ENCODE measurements around the gene USP12. TPM values are rescaled to one million over a fixed set of nuclear protein-coding genes. Genes with fewer than 3 reads are reported as not detected.
"Not testable (repeated sequence)": the region's sequence is repeated elsewhere in the genome, so short reads cannot be mapped to it uniquely, and the experiment has no call there.

The USP12 gene
- total RNA-seq, 1 experiment from 2014 or later = 11.4 TPM

GRCh38 chr13:27151798-27152599 is 19.6 kb downstream of the USP12 start:
- DNase-seq (ENCODE audit: low spot score) = peak; percentile 8

- no peak for DNase-seq (ENCODE audit: low spot score)
These were observed 21.9 kb downstream of the USP12 start for GRCh38 chr13:27149702-27150101.

- DNase-seq (ENCODE audit: low spot score) = no peak
These were observed 22.7 kb downstream of the USP12 start for GRCh38 chr13:27148900-27149299.

GRCh38 chr13:27147530-27148170 is 24.0 kb downstream of the USP12 start:
- no peak for DNase-seq (ENCODE audit: low spot score)

- DNase-seq (ENCODE audit: low spot score) = no peak
These were observed 29.9 kb downstream of the USP12 start for GRCh38 chr13:27141746-27142145.

- DNase-seq (ENCODE audit: low spot score) = not testable (repeated sequence)
These were observed 30.5 kb downstream of the USP12 start for GRCh38 chr13:27141159-27141558.

- no peak for DNase-seq (ENCODE audit: low spot score)
These were observed 31.6 kb downstream of the USP12 start for GRCh38 chr13:27140060-27140459.

GRCh38 chr13:27139565-27139964 is 32.0 kb downstream of the USP12 start:
- DNase-seq (ENCODE audit: low spot score) = no peak

GRCh38 chr13:27138457-27139093 is 33.0 kb downstream of the USP12 start:
- DNase-seq (ENCODE audit: low spot score) = no peak

- no peak for DNase-seq (ENCODE audit: low spot score)
These were observed 33.9 kb downstream of the USP12 start for GRCh38 chr13:27137759-27138158.

- no peak for DNase-seq (ENCODE audit: low spot score)
These were observed 36.6 kb downstream of the USP12 start for GRCh38 chr13:27135023-27135422.

- DNase-seq (ENCODE audit: low spot score) = no peak
These were observed 37.7 kb downstream of the USP12 start for GRCh38 chr13:27133889-27134288.

- DNase-seq (ENCODE audit: low spot score) = no peak
These were observed 39.1 kb downstream of the USP12 start for GRCh38 chr13:27132538-27132937.

- DNase-seq (ENCODE audit: low spot score) = no peak
These were observed 39.7 kb downstream of the USP12 start for GRCh38 chr13:27131906-27132305.

GRCh38 chr13:27130979-27131623 is 40.5 kb downstream of the USP12 start:
- DNase-seq (ENCODE audit: low spot score) = peak; percentile 12

- no peak for DNase-seq (ENCODE audit: low spot score)
These were observed 41.2 kb downstream of the USP12 start for GRCh38 chr13:27130223-27130978.

- no peak for DNase-seq (ENCODE audit: low spot score)
These were observed 42.6 kb downstream of the USP12 start for GRCh38 chr13:27128825-27129627.

GRCh38 chr13:27126859-27127258 is 44.8 kb downstream of the USP12 start:
- no peak for DNase-seq (ENCODE audit: low spot score)

- DNase-seq (ENCODE audit: low spot score) = no peak
These were observed 46.0 kb downstream of the USP12 start for GRCh38 chr13:27125357-27126282.

- DNase-seq (ENCODE audit: low spot score) = no peak
These were observed 47.0 kb downstream of the USP12 start for GRCh38 chr13:27124571-27124970.

Measured in H4 (cell line).